Stimulated activated effector memory CD8-positive, alpha-beta T cell treated with anti-CD3 and anti-CD28 coated beads, Interleukin-12 subunit alpha, Interleukin-12 subunit beta, amount 100 ng/mL, for 72 hours (primary cell): ENCODE results near the gene CCNI.

Experiments
- ATAC-seq: fragments of 150-1000 bp; cut with Tn5 transposase; 2 replicates; pipeline ENCODE4 v1.10.0; 2021
- DNase-seq, 2 donors: peaks; one replicate each; pipeline ENCODE4 v3.0.0; 2021 to 2022; ENCODE audit warnings: low spot score in 2 of 2
- H3K27ac Mint-ChIP-seq: one replicate; pipeline ENCODE4 v1.8.0; 2022; ENCODE audit warnings: mild to moderate bottlenecking, mixed read lengths
- H3K36me3 Mint-ChIP-seq: one replicate; pipeline ENCODE4 v1.8.0; 2022; ENCODE audit warnings: mild to moderate bottlenecking, mixed read lengths
- H3K4me1 Mint-ChIP-seq: one replicate; pipeline ENCODE4 v1.8.0; 2022; ENCODE audit warnings: mixed read lengths
- H3K4me3 Mint-ChIP-seq: one replicate; pipeline ENCODE4 v1.8.0; 2022; ENCODE audit warnings: mild to moderate bottlenecking, mixed read lengths
- H3K9me3 Mint-ChIP-seq: one replicate; pipeline ENCODE4 v1.8.0; 2022; ENCODE audit warnings: mixed read lengths

Gene CCNI

DNA sequence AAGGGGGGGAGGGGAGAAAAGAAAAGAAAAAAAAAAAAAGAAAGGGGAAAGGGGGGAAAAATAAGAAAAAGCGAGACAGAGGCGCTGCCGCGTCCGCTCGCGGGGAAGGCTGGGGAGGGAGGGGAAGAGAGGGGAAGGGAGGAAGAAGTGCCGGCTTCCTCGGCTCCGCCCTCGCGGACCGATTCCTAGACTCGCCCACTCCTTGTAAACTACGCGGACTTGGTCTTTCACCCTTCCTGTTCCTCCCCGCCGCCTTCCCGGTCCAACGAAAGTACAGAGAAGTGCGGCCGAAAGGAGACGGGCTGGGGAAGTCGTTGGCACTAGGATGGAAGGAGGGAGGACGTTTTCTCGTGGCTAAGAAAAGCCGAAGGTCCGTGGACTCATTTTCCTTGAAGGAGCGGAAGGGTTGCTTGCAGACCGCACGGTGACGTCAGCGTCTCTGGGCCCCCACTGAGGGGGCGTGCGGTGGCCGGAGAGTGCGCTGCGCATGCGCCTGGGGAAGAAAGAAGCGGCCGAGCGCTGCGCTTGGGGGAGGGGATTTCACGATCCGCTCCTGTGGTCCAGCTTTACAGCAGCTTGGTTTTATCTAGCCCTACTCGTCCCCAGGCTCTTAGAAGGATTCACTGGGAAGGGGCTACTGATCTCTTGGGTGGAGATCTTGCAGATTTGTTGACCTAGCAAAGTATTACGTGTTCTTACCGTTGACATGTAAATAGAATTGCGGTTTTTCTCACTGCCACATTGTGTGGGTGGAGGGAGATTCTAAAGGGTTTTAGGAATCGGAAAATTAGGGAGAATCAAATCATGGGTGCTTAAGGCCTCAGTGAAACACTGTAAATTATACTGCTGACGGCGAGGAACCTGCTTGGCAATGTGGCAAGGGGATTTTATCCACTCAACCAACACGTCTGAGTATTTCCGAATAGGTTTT, at the start of gene CCNI:
TSS of gene CCNI (minus strand) at position 121 of the 931 bp plus-strand sequence. CDS start 9,627 bp downstream, outside the sequence.
- Mint-ChIP-seq H3K27ac (no peak within 1 kb of the TSS), H3K9me3 (no peaks in the 10 kb centered on the region), H3K4me1 (peaks cover 39% of the 10 kb centered on the region), H3K36me3 (peaks cover 18% of the 10 kb centered on the region), H3K4me3 (no peak within 1 kb of the TSS)
- peak; percentile 96 to 98 for DNase-seq
- ATAC-seq, result peak; percentile 88

DNA sequence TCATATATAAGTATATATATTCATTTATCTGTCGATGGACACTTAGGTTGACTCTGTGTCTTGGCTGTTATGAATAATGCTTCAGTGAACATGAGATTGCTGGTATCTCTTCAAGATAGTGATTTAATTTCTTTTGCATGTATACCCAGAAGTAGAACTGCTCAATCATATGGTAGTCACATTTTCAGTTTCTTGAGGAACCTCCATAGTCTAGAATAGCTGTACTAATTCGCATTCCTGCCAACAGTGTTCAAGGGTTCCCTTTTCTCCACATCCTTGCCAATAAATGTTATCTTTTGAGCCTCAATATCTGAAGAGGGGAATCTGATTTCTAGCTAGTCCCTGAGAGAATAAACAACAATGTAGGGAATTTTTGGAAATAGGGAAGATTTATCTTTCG, 48.8 kb upstream of the CCNI start:
- no peaks in the 10 kb centered on the region for H3K9me3 Mint-ChIP-seq
- ATAC-seq, result no peak
- no peak for DNase-seq
- H3K36me3 Mint-ChIP-seq, result no peaks in the 10 kb centered on the region
- no peak overlapping the region for H3K27ac Mint-ChIP-seq
- peaks cover 12% of the 10 kb centered on the region for H3K4me1 Mint-ChIP-seq
- no peak overlapping the region for H3K4me3 Mint-ChIP-seq

DNA sequence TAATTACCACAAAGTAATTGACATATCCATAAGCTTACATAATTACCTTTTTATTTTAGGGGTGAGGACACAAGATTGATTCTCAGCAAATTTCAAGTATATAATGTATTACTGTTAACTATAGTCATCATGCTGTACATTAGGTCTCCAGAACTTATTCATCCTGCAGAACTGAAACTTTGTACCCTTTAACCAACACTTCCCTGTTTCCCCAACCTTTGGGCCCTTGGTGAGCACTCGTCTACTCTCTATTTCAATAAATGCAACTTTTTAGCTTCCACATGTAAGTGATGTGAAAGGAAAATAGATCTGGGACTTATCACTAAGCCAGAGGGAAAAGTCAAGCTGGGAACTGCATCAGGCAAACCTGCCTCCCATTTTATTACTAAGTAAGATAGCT, 47.6 kb upstream of the CCNI start:
- Mint-ChIP-seq H3K36me3 (no peaks in the 10 kb centered on the region), H3K9me3 (no peaks in the 10 kb centered on the region), H3K27ac (no peak overlapping the region), H3K4me1 (peaks cover 12% of the 10 kb centered on the region), H3K4me3 (no peak overlapping the region)
- ATAC-seq, result no peak
- no peak for DNase-seq

DNA sequence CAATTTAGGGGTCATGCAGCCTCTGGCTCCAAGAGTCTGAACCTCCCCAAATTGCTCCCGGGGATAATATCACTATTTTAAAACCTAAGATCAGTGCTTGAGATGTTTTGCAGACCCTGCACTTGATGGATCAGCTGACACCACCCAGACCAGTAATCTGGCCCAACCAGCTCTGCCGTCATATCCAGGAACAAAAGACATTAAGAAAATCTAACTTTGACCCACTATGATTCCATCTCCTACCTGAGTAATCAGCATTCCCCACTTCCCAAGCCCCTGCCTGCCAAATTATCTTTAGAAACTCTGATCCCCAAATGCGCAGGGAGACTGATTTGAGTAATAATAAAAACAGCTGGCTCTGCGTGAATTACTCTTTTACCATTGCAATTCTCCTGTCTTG, 46.9 kb upstream of the CCNI start:
- ATAC-seq (no peak), DNase-seq (no peak)
- Mint-ChIP-seq H3K9me3 (no peaks in the 10 kb centered on the region), H3K36me3 (no peaks in the 10 kb centered on the region), H3K4me3 (no peak overlapping the region), H3K4me1 (peaks cover 4% of the 10 kb centered on the region), H3K27ac (no peak overlapping the region)

- no peak overlapping the region for H3K4me3 Mint-ChIP-seq
- no peak overlapping the region for H3K27ac Mint-ChIP-seq
- DNase-seq, result no peak
- ATAC-seq, result no peak
- H3K9me3 Mint-ChIP-seq, result no peaks in the 10 kb centered on the region
- no peaks in the 10 kb centered on the region for H3K4me1 Mint-ChIP-seq
- no peaks in the 10 kb centered on the region for H3K36me3 Mint-ChIP-seq
These were observed 46.0 kb upstream of the CCNI start for GRCh38 chr4:77121736-77122240.

DNA sequence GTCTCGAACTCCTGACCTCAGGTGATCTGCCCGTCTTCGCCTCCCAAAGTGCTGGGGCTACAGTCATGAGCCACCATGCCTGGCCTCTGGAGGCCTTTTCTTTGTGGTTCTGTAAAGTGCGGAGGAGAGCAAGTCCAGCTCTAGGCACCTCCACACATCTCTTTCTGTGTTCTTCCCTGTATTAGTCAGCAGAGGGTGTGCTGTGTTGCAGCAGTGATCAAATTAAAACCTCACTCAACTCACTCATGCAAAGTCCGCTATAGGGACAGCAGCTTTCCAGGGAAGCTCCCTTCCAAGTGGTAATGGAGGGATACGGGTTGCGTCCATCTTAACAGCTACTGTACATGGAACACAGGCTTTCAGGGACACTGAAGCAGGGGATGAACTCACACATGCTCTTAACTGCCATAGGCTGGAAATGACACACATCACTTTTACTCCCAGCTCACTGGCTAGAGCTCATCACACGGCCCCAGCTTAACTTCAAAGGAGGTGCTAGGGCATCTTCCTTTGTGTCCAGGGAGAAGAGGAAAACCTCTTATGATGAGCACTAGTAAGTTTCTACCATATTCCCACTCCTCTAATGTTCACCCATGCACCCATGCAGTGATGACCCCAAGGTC, 45.2 kb upstream of the CCNI start:
- DNase-seq (no peak), ATAC-seq (no peak)
- Mint-ChIP-seq H3K4me3 (no peak overlapping the region), H3K36me3 (no peaks in the 10 kb centered on the region), H3K4me1 (no peaks in the 10 kb centered on the region), H3K27ac (no peak overlapping the region), H3K9me3 (no peaks in the 10 kb centered on the region)

- Mint-ChIP-seq H3K9me3 (no peaks in the 10 kb centered on the region), H3K4me3 (no peak overlapping the region), H3K4me1 (no peaks in the 10 kb centered on the region), H3K36me3 (no peaks in the 10 kb centered on the region), H3K27ac (no peak overlapping the region)
- ATAC-seq, result no peak
- peak in 1 of 2 donors; percentile 15 for DNase-seq
These were observed 41.9 kb upstream of the CCNI start for GRCh38 chr4:77117721-77118120.

DNA sequence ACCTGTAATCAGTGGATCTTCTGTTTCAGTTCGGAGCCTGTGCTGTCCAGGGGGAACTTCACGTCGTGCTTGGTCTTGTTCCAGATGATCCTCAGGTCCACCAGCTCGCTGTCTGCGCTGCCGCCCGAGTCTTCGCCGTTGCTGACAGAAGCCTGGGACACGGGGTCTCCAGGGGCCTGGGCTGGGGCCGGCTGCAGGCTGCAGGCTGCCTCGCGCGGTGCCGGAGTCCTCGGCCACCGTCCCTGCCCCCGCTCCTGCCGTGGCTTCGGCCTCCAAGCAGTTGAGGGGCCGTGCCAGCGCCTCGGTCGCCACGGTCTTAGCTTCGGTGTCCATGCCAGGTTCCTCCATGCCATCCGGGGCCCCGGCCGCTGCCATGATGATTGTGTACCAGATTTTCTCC, 37.3 kb upstream of the CCNI start:
- Mint-ChIP-seq H3K27ac (no peak overlapping the region), H3K4me3 (no peak overlapping the region), H3K36me3 (no peaks in the 10 kb centered on the region), H3K9me3 (no peaks in the 10 kb centered on the region), H3K4me1 (no peaks in the 10 kb centered on the region)
- peak in 1 of 2 donors; percentile 25 for DNase-seq
- ATAC-seq, result no peak

DNA sequence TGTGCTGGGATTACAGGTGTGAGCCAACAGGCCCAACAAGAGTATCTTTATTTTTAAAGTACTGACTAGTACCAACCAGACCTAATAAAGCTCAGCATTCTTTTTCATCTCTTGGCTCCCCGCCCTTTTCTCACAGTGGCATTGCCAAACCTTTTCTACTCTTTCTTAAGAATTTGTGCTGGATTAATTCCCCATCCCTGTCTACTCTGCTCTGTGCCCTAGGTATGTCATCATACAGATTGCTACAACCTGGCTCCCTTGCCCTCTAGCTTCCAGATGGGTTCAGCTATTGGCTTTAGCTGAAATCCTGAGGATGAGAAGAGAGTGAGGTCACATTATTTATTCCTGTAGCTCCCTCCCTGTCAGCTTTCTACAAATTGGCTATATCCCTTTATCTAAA, 34.9 kb upstream of the CCNI start:
- H3K4me1 Mint-ChIP-seq, result no peaks in the 10 kb centered on the region
- H3K27ac Mint-ChIP-seq, result no peak overlapping the region
- no peak for ATAC-seq
- no peak for DNase-seq
- no peak overlapping the region for H3K4me3 Mint-ChIP-seq
- H3K36me3 Mint-ChIP-seq, result no peaks in the 10 kb centered on the region
- no peaks in the 10 kb centered on the region for H3K9me3 Mint-ChIP-seq

DNA sequence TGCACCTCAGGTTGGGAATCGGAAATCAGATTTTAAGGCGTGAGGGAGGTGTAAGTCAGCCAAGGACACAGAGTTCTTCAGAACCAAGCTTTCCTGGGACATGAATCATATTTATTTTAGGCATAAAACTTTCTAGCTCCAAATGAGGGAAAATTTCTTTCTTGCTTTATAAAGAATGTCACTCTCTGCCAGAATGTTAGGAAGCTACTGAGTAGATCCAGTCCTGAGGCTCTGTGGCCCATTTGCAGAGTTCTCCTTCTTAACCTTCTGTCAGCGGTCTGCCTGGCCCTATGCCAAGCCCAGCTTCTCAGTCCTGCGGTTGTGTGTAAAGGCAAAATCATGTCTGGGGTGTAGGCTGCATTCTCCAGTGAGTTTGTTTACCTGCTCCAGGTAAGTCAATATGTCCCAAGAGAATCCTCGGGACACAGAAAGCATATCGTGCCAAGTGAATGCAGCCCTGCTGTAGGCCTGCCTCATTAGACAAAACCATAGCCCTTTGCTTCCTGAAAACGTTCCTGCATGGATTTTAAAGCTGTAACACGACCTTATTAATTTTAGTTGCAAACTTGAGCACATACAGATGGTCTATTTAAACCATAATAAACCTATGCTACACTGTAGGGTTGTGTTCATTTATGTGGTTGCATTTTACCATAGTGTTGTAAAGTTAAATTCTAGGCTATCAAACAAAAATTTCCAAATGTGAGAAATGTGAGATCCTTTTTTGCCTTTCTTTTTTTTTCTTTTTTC, 29.2 kb upstream of the CCNI start:
- H3K27ac Mint-ChIP-seq, result no peak overlapping the region
- no peaks in the 10 kb centered on the region for H3K36me3 Mint-ChIP-seq
- DNase-seq (no peak), ATAC-seq (no peak)
- H3K4me3 Mint-ChIP-seq, result no peak overlapping the region
- no peaks in the 10 kb centered on the region for H3K4me1 Mint-ChIP-seq
- no peaks in the 10 kb centered on the region for H3K9me3 Mint-ChIP-seq

GRCh38 chr4:77104388-77104787, 28.6 kb upstream of the CCNI start:
- Mint-ChIP-seq H3K4me3 (no peak overlapping the region), H3K36me3 (no peaks in the 10 kb centered on the region), H3K4me1 (no peaks in the 10 kb centered on the region), H3K27ac (no peak overlapping the region), H3K9me3 (no peaks in the 10 kb centered on the region)
- ATAC-seq, result no peak
- no peak for DNase-seq

- no peak overlapping the region for H3K27ac Mint-ChIP-seq
- no peak for ATAC-seq
- no peaks in the 10 kb centered on the region for H3K9me3 Mint-ChIP-seq
- no peak for DNase-seq
- peaks cover 5% of the 10 kb centered on the region for H3K4me1 Mint-ChIP-seq
- H3K36me3 Mint-ChIP-seq, result no peaks in the 10 kb centered on the region
- no peak overlapping the region for H3K4me3 Mint-ChIP-seq
These were observed 24.4 kb upstream of the CCNI start for GRCh38 chr4:77100234-77100633.

GRCh38 chr4:77097611-77098010, 21.8 kb upstream of the CCNI start:
- no peak for ATAC-seq
- peaks cover 7% of the 10 kb centered on the region for H3K4me1 Mint-ChIP-seq
- H3K36me3 Mint-ChIP-seq, result no peaks in the 10 kb centered on the region

GRCh38 chr4:77095101-77095821, 19.5 kb upstream of the CCNI start:
- H3K4me1 Mint-ChIP-seq, result peaks cover 7% of the 10 kb centered on the region
- H3K9me3 Mint-ChIP-seq, result no peaks in the 10 kb centered on the region
- no peaks in the 10 kb centered on the region for H3K36me3 Mint-ChIP-seq
- H3K27ac Mint-ChIP-seq, result no peak overlapping the region
- ATAC-seq (peak; percentile 99), DNase-seq (peak; percentile 44 to 80)
- no peak overlapping the region for H3K4me3 Mint-ChIP-seq

More at GRCh38 chr4:77097611-77098010, 21.8 kb upstream of the CCNI start:
- DNase-seq, result no peak
- Mint-ChIP-seq H3K4me3 (no peak overlapping the region), H3K27ac (no peak overlapping the region), H3K9me3 (no peaks in the 10 kb centered on the region)

DNA sequence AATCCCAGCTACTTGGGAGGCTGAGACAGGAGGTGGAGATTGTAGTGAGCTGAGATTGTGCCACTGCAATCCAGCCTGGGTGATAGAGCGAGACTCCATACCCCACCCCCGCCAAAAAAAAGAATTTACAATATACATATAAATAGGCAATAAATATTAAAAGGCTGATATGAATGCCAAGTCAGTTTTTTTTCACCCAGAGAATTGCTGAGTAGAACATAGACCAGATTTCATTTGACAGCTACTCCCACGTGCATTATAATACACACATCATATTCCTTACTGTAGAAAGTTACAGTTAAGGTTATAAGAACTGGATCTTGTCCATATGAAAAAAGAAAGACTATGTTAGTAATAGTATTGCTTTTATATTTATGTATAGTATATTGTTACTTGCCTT, 18.7 kb upstream of the CCNI start:
- H3K4me1 Mint-ChIP-seq, result peaks cover 7% of the 10 kb centered on the region
- no peak overlapping the region for H3K27ac Mint-ChIP-seq
- no peak overlapping the region for H3K4me3 Mint-ChIP-seq
- DNase-seq (no peak), ATAC-seq (no peak)
- no peaks in the 10 kb centered on the region for H3K36me3 Mint-ChIP-seq
- no peaks in the 10 kb centered on the region for H3K9me3 Mint-ChIP-seq
